NCI-H1694 treated with DMSO at 0.1 percent for 48 hours (cell line): ENCODE data around the gene NRXN3.

Experiments used
- DNase-seq: peaks from one replicate; lab custom pipeline; 2025; lab: John Stamatoyannopoulos, UW

NRXN3 gene

GRCh38 chr14:79419571-79420327 lies 1249.6 kb downstream of the NRXN3 start:
- no peak for DNase-seq

GRCh38 chr14:79420725-79421124 lies 1250.6 kb downstream of the NRXN3 start:
- no peak for DNase-seq

- DNase-seq = no peak
Measured at GRCh38 chr14:79421811-79422210, 1251.6 kb downstream of the NRXN3 start.

- DNase-seq = no peak
Measured at GRCh38 chr14:79424462-79424861, 1254.3 kb downstream of the NRXN3 start.

GRCh38 chr14:79426103-79426755 lies 1256.1 kb downstream of the NRXN3 start:
- DNase-seq = peak; percentile 91

- no peak for DNase-seq
Measured at GRCh38 chr14:79432640-79433039, 1262.5 kb downstream of the NRXN3 start.

GRCh38 chr14:79436335-79436734 lies 1266.2 kb downstream of the NRXN3 start:
- no peak for DNase-seq

GRCh38 chr14:79437951-79438350 lies 1267.8 kb downstream of the NRXN3 start:
- no peak for DNase-seq

GRCh38 chr14:79438696-79439342 lies 1268.6 kb downstream of the NRXN3 start:
- DNase-seq = no peak

GRCh38 chr14:79442786-79443185 lies 1272.6 kb downstream of the NRXN3 start:
- DNase-seq = peak; percentile 97

GRCh38 chr14:79443602-79444001 lies 1273.4 kb downstream of the NRXN3 start:
- DNase-seq = no peak

GRCh38 chr14:79448960-79449359 lies 1278.8 kb downstream of the NRXN3 start:
- DNase-seq = no peak

- no peak for DNase-seq
Measured at GRCh38 chr14:79451601-79452000, 1281.4 kb downstream of the NRXN3 start.

- no peak for DNase-seq
Measured at GRCh38 chr14:79453276-79453675, 1283.1 kb downstream of the NRXN3 start.

- DNase-seq = no peak
Measured at GRCh38 chr14:79464468-79464867, 1294.3 kb downstream of the NRXN3 start.

GRCh38 chr14:79465651-79466050 lies 1295.5 kb downstream of the NRXN3 start:
- DNase-seq = no peak

GRCh38 chr14:79466938-79467527 lies 1296.9 kb downstream of the NRXN3 start:
- no peak for DNase-seq

GRCh38 chr14:79467835-79468234 lies 1297.7 kb downstream of the NRXN3 start:
- no peak for DNase-seq

- DNase-seq = no peak
Measured at GRCh38 chr14:79468486-79468885, 1298.3 kb downstream of the NRXN3 start.

- no peak for DNase-seq
Measured at GRCh38 chr14:79473651-79474050, 1303.5 kb downstream of the NRXN3 start.

- DNase-seq = no peak
Measured at GRCh38 chr14:79475887-79476532, 1305.8 kb downstream of the NRXN3 start.

GRCh38 chr14:79476552-79476951 lies 1306.4 kb downstream of the NRXN3 start:
- DNase-seq = no peak
